ENCODE results near the gene ADGRG1.
"Not testable (repeated sequence)": the region's sequence is repeated elsewhere in the genome, so short reads cannot be mapped to it uniquely, and the experiment has no call there.

Gene ADGRG1

GRCh38 chr16:57701759-57702371 lies 73.4 kb downstream of the ADGRG1 start:
- no peak for DNase-seq

DNA sequence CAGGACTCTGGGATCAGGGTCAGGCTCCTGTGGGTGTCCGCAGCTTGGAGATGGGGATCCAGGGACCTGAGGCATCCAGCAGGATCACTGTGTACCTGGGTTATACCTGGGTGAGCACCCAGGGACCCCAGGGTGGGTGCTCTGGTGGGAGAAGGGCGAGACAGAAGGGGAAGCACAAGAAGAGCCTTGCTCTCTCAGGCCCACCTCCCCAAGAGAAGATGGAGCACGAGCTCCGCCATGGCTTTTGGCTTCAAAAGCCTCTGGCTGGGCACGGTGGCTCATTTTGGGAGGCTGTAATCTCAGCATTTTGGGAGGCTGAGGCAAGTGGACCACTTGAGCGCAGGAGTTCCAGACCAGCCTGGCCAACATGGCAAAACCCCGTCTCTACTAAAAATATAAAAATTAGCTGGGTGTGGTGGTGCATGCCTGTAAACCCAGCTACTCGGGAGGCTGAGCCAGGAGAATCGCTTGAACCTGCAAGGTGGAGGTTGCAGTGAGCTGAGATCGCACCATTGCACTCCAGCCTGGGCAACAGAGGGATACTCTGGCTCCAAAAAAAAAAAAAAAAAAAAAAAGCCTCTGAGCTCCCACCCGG lies 75.1 kb downstream of the ADGRG1 start:
- DNase-seq, result no peak

DNA sequence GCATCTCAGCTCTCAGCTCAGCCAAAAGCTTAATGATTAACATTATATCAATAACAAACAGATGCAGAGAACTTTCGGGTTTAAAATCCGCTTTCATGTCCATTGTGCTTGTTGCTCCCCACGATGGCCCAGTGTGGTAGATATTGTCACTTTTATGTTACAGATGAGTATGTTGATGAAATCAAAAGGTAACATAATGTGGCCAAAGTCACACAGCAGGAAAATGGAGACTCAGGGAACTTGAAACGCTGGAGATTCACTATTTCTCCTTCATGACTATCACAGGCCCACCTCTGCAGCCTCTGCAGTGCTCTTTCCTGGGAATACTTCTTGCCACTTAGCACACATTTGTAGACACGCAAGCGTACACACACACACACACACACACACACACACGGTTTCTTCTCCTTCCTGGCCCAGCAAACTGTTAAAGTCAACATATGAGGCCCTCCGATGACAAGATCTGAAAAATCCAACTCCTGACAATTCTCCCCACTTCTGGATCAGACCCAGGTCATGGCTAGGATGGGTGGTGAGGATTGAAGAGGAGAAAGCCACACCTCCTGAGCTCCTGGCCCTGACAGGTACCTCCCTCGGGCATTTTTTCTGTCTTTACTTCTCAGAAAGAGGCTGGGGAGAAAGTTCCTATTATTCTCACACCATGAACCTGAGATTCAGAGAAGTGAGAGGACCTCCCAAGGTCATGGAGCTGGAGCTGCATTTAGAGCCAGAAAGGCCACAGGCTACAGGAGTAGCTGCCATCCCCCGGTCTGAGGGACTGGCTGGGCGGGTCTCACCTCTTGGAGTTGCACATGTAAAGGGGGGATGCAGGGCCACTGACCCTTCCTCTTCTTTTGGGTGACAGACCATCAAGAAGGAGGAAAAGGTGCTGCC lies 75.8 kb downstream of the ADGRG1 start:
- DNase-seq, result no peak

DNA sequence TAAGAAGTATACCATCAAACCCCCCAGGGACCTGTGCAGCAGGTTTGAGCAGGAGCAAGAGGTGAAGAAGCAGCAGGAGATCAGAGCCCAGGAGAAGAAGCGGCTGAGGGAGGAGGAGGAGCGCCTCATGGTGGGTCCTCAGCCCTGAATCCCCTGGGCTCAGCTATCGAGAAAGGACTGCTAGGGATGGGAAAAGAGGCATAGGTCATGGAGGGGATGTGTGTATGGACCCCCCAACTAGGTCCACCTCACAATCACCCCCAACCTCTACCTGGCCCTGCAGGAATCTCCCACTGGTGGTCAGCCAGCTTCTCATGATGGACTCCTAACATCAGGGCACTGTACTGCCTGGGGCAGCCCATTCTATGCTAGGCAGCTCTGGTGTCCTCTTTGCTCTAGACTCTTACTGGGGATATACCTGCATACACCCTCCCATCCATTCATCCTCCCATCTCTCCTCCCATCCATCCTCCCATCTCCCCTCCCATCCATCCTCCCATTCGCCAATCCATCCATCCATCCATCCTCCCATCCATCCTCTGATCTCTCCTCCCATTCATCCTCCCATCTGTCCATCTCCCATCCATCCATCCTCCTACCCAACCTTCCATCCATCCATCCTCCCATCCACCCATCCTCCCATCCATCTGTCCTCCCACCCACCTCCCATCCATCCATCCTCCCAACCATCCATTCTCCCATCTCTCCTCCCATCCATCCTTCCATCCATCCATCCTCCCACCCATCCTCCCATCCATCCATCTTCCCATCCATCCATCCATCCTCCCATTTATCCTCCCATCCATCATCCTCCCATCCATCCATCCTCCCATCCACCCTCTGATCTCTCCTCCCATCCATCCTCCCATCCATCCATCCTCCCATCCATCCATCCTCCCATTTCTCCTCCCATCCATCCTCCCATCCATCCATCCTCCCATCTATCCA lies 76.7 kb downstream of the ADGRG1 start:
- no peak for DNase-seq

GRCh38 chr16:57706717-57707116 lies 78.3 kb downstream of the ADGRG1 start:
- DNase-seq, result no peak

DNA sequence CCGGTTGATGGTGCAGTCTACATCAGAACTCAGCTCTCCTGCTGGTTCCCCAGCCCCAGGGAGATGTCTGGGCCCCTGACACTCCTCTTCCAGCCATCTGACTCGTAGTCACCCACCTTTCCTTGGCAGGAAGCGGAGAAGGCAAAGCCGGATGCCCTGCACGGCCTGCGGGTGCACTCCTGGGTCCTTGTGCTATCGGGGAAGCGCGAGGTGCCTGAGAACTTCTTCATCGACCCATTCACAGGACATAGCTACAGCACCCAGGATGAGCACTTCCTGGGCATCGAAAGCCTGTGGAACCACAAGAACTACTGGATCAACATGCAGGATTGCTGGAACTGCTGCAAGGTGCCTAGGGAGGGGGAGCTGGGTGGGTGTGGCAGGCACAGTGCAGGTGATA lies 78.9 kb downstream of the ADGRG1 start:
- no peak for DNase-seq

- no peak for DNase-seq
Observed at GRCh38 chr16:57708168-57708567, 79.7 kb downstream of the ADGRG1 start.

DNA sequence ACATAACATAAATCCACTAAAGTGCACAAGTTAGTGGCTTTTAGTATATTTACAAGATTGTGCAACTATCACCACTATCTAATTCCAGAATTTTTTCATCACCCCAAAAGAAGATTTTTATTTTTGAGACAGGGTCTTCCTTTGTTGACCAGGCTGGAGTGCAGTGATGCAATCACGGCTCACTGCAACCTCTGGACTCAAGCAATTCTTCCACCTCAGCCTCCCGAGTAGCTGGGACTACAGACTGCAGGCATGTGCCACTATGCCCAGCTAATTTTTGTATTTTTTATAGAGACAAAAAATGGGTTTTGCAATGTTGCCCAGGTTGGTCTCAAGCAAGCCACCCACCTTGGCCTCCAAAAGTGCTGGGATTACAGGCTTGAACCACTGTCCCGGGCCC lies 81.2 kb downstream of the ADGRG1 start:
- no peak for DNase-seq

GRCh38 chr16:57711346-57711745 lies 82.9 kb downstream of the ADGRG1 start:
- DNase-seq, result no peak

GRCh38 chr16:57711993-57712392 lies 83.6 kb downstream of the ADGRG1 start:
- no peak for DNase-seq

DNA sequence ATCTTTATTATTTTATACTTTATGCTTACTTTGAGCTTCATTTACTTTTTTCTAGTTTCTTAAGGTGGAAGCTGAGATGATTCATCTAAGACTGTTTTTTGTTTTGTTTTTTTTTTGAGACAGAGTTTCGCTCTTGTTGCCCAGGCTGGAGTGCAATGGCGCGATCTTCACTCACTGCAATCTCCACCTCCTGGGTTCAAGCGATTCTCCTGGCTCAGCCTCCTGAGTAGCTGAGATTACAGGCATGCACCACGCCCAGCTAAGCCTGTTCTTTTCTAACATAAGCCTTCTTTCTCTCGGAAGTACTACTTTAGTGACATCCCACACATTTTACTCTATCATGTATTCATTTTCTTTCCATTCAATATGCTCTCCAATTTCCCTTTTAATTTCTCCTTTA lies 84.1 kb downstream of the ADGRG1 start:
- not testable (repeated sequence) for DNase-seq

- DNase-seq, result no peak
Observed at GRCh38 chr16:57713596-57713995, 85.2 kb downstream of the ADGRG1 start.

DNA sequence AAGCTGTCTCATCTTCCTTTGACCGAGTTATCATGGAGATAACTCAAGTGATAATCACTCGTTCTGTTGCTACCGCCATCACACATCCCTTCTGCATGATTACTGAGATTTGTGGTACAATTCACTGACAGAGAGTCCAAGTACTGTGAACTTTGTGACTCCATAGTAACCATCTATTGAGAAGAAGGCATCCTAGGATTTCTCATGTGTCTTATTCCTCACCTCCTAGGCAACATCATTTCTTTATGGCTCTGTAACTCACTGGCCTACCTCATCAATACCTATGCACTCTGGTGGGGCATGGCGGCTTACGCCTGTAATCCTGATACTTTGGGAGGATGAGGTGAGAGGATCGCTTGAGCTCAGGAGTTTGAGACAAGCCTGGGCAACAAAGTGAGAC lies 85.6 kb downstream of the ADGRG1 start:
- DNase-seq, result no peak
